Neuronal stem cell (in vitro differentiated cells): ENCODE measurements around the gene KRTAP10-2.
A peak's percentile ranks its signal among the peaks of the same experiment; 100 is the strongest.

Experiments
- DNase-seq: peaks from one replicate; pipeline ENCODE4 v3.0.0-alpha.2; 2013; ENCODE audit warnings: low spot score
- H2AFZ ChIP-seq: one replicate; pipeline ENCODE4 v1.6.1; 2013; ENCODE audit warnings: mild to moderate bottlenecking, low read length, inconsistent platforms
- H2AK5ac ChIP-seq: 2 replicates; pipeline ENCODE4 v1.6.1; 2013; ENCODE audit warnings: low read depth, mild to moderate bottlenecking, inconsistent platforms, low read length, moderate library complexity, mixed read lengths
- H2BK120ac ChIP-seq: 2 replicates; pipeline ENCODE4 v1.6.1; 2013; ENCODE audit warnings: low read depth, mild to moderate bottlenecking, inconsistent platforms, low read length, moderate library complexity, mixed read lengths
- H2BK12ac ChIP-seq: one replicate; pipeline ENCODE4 v1.6.1; 2013; ENCODE audit warnings: low read length, inconsistent platforms
- H2BK15ac ChIP-seq: 2 replicates; pipeline ENCODE4 v1.6.1; 2013; ENCODE audit warnings: mild to moderate bottlenecking, low read length, inconsistent platforms, mixed read lengths
- H2BK5ac ChIP-seq: one replicate; pipeline ENCODE4 v1.6.1; 2013; ENCODE audit warnings: inconsistent platforms, mild to moderate bottlenecking, low read length, moderate library complexity
- H3K14ac ChIP-seq: one replicate; pipeline ENCODE4 v1.6.1; 2013; ENCODE audit warnings: low read length, inconsistent platforms
- H3K18ac ChIP-seq: 2 replicates; pipeline ENCODE4 v1.6.1; 2013; ENCODE audit warnings: low read length, inconsistent platforms
- H3K23ac ChIP-seq: 2 replicates; pipeline ENCODE4 v1.6.1; 2013; ENCODE audit warnings: low read depth, mild to moderate bottlenecking, mixed read lengths, low read length, inconsistent platforms; ENCODE audit not compliant: poor library complexity
- H3K27ac ChIP-seq: replicated peaks from 3 replicates; pipeline ENCODE4 v1.5.1; 2013; ENCODE audit warnings: low read length, inconsistent platforms
- H3K27me3 ChIP-seq, 3 experiments: 2 replicates each; pipeline ENCODE4 v1.6.1; 2013; ENCODE audit warnings: low read length in 3 of 3, mild to moderate bottlenecking in 2 of 3, inconsistent platforms in 1 of 3, low read depth in 1 of 3, mixed read lengths in 1 of 3, moderate library complexity in 1 of 3; ENCODE audit not compliant: control insufficient read depth in 3 of 3, insufficient read depth in 3 of 3
- H3K36me3 ChIP-seq, 2 donors: replicated peaks in 1 of 2; 2 replicates each; pipeline ENCODE4 v1.6.1; 2013; ENCODE audit warnings: low read length in 2 of 2; ENCODE audit not compliant: control insufficient read depth in 2 of 2, insufficient read depth in 2 of 2
- H3K4ac ChIP-seq: 2 replicates; pipeline ENCODE4 v1.6.1; 2013; ENCODE audit warnings: inconsistent platforms, mild to moderate bottlenecking, low read length, moderate library complexity
- H3K4me1 ChIP-seq, 2 donors: 1 replicate in 1 of 2; 2 replicates in 1 of 2; pipeline ENCODE4 v1.6.1; 2013; ENCODE audit warnings: low read length in 2 of 2, low read depth in 1 of 2; ENCODE audit not compliant: control insufficient read depth in 2 of 2, insufficient read depth in 1 of 2
- H3K4me2 ChIP-seq: one replicate; pipeline ENCODE4 v1.6.1; 2013; ENCODE audit warnings: mild to moderate bottlenecking, low read length, inconsistent platforms; ENCODE audit not compliant: insufficient read depth, poor library complexity, severe bottlenecking
- H3K4me3 ChIP-seq, 2 donors: 2 replicates each; pipeline ENCODE4 v1.5.1; 2013; ENCODE audit warnings: low read length in 2 of 2, mild to moderate bottlenecking in 2 of 2, inconsistent platforms in 1 of 2, moderate library complexity in 1 of 2
- H3K79me1 ChIP-seq: one replicate; pipeline ENCODE4 v1.6.1; 2013; ENCODE audit warnings: low read depth, mild to moderate bottlenecking, inconsistent platforms, low read length, moderate library complexity
- H3K9ac ChIP-seq: one replicate; pipeline ENCODE4 v1.6.1; 2013; ENCODE audit warnings: mild to moderate bottlenecking, low read depth, low read length, inconsistent platforms; ENCODE audit not compliant: poor library complexity
- H3K9me3 ChIP-seq, 2 donors: replicated peaks in 1 of 2; 2 replicates each; pipeline versions ENCODE3 to v1.6.1; 2013; ENCODE audit warnings: low read length in 2 of 2, mild to moderate bottlenecking in 2 of 2, inconsistent platforms in 1 of 2, low read depth in 1 of 2, mixed read lengths in 1 of 2, moderate library complexity in 1 of 2; ENCODE audit not compliant: control insufficient read depth in 2 of 2, insufficient read depth in 1 of 2
- H4K8ac ChIP-seq: one replicate; pipeline ENCODE4 v1.6.1; 2013; ENCODE audit warnings: low read depth, mild to moderate bottlenecking, inconsistent platforms, low read length, moderate library complexity
- H4K91ac ChIP-seq: one replicate; pipeline ENCODE4 v1.6.1; 2013; ENCODE audit warnings: low read length, low read depth, mild to moderate bottlenecking, inconsistent platforms; ENCODE audit not compliant: poor library complexity
- WGBS, 2 donors: extraction: QIAGEN DNeasy Blood & Tissue Kit; methylation state at CpG; one replicate each; pipeline ENCODE4 v1.1.7; 2013; ENCODE audit warnings: missing lambda C conversion rate in 2 of 2, mixed read lengths in 1 of 2; ENCODE audit not compliant: insufficient read length in 2 of 2, insufficient replicate concordance in 1 of 2; ENCODE audit errors: extremely low coverage in 2 of 2; 5-methylcytosine and 5-hydroxymethylcytosine counted together

The KRTAP10-2 gene

GRCh38 chr21:44537930-44538911, 13.1 kb downstream of the KRTAP10-2 start:
- DNase-seq, result no peak
- peak overlapping the region; percentile 95 for H2BK15ac ChIP-seq
- no peak overlapping the region for H3K4me3 ChIP-seq

GRCh38 chr21:44535963-44536362, 15.3 kb downstream of the KRTAP10-2 start:
- H2AK5ac ChIP-seq, result no peak overlapping the region
- H2BK5ac ChIP-seq, result no peak overlapping the region
- no peak overlapping the region for H3K9ac ChIP-seq
- no peaks in the 10 kb centered on the region for H3K4me1 ChIP-seq
- WGBS, 2 donors, result no CpG with 5 or more reads among the region's 7 CpGs
- H3K14ac ChIP-seq, result no peak overlapping the region
- no peak overlapping the region for H3K4ac ChIP-seq
- no peak overlapping the region for H3K4me3 ChIP-seq
- no peaks in the 10 kb centered on the region for H3K79me1 ChIP-seq
- H3K23ac ChIP-seq, result no peak overlapping the region
- H4K8ac ChIP-seq, result no peak overlapping the region
- H3K27ac ChIP-seq, result no peak overlapping the region
- H2AFZ ChIP-seq, result peak overlapping the region; percentile 17
- no peak overlapping the region for H4K91ac ChIP-seq
- H3K27me3 ChIP-seq, result peaks cover 0 to 31% (median 0%) of the 10 kb centered on the region in 3 experiments
- peaks cover 0 to 1% of the 10 kb centered on the region in 2 donors for H3K9me3 ChIP-seq
- H3K4me2 ChIP-seq, result no peak overlapping the region
- H2BK15ac ChIP-seq, result peak overlapping the region; percentile 46
- no peak overlapping the region for H2BK120ac ChIP-seq
- no peaks in the 10 kb centered on the region for H3K36me3 ChIP-seq
- H3K18ac ChIP-seq, result no peak overlapping the region
- DNase-seq, result no peak
- no peak overlapping the region for H2BK12ac ChIP-seq

More at GRCh38 chr21:44537930-44538911, 13.1 kb downstream of the KRTAP10-2 start:
- H2AK5ac ChIP-seq, result peak overlapping the region; percentile 86
- peak overlapping the region; percentile 48 for H3K23ac ChIP-seq
- H2BK12ac ChIP-seq, result peak overlapping the region; percentile 97
- peak overlapping the region; percentile 17 for H3K4ac ChIP-seq
- H3K9me3 ChIP-seq, result peaks cover 1 to 9% of the 10 kb centered on the region in 2 donors
- H3K36me3 ChIP-seq, result no peaks in the 10 kb centered on the region
- peaks cover 0 to 15% (median 0%) of the 10 kb centered on the region in 3 experiments for H3K27me3 ChIP-seq
- peak overlapping the region; percentile 87 for H3K18ac ChIP-seq
- H2BK5ac ChIP-seq, result no peak overlapping the region
- H3K9ac ChIP-seq, result peak overlapping the region; percentile 68
- H3K27ac ChIP-seq, result no peak overlapping the region
- no peaks in the 10 kb centered on the region for H3K79me1 ChIP-seq
- peak overlapping the region; percentile 41 for H2BK120ac ChIP-seq
- no peak overlapping the region for H3K4me2 ChIP-seq
- no peaks in the 10 kb centered on the region for H3K4me1 ChIP-seq
- H3K14ac ChIP-seq, result peak overlapping the region; percentile 91
- WGBS, 2 donors, result no CpG with 5 or more reads among the region's 33 CpGs
- no peak overlapping the region for H4K91ac ChIP-seq
- no peak overlapping the region for H2AFZ ChIP-seq
- no peak overlapping the region for H4K8ac ChIP-seq

GRCh38 chr21:44534688-44535087, 16.6 kb downstream of the KRTAP10-2 start:
- DNase-seq, result no peak
- peak overlapping the region; percentile 33 for H2AK5ac ChIP-seq
- H2BK5ac ChIP-seq, result no peak overlapping the region
- no peaks in the 10 kb centered on the region for H3K4me1 ChIP-seq
- H3K14ac ChIP-seq, result no peak overlapping the region
- no peak overlapping the region for H4K91ac ChIP-seq
- H3K9ac ChIP-seq, result no peak overlapping the region
- no peak overlapping the region for H2BK120ac ChIP-seq
- no peak overlapping the region for H3K4ac ChIP-seq
- peaks cover 0 to 1% of the 10 kb centered on the region in 2 donors for H3K9me3 ChIP-seq
- H2BK12ac ChIP-seq, result no peak overlapping the region
- no CpG with 5 or more reads among the region's 6 CpGs for WGBS, 2 donors
- no peak overlapping the region for H3K23ac ChIP-seq
- H3K79me1 ChIP-seq, result no peaks in the 10 kb centered on the region
- H2BK15ac ChIP-seq, result no peak overlapping the region
- no peak overlapping the region for H3K18ac ChIP-seq
- no peaks in the 10 kb centered on the region for H3K36me3 ChIP-seq
- H2AFZ ChIP-seq, result no peak overlapping the region
- H3K4me2 ChIP-seq, result no peak overlapping the region
- peak overlapping the region; percentile 68 for H4K8ac ChIP-seq
- H3K27me3 ChIP-seq, result peaks cover 0 to 33% (median 0%) of the 10 kb centered on the region in 3 experiments
- H3K4me3 ChIP-seq, result no peak overlapping the region
- H3K27ac ChIP-seq, result no peak overlapping the region
